Stomach (tissue), 9 donors: ENCODE measurements around the gene PRKN. TPM values are rescaled to one million over a fixed set of nuclear protein-coding genes. Genes with fewer than 3 reads are reported as not detected.

Experiments
- DNase-seq, 2 donors: peaks; one replicate each; pipeline versions ENCODE4 v3.0.0 to v3.0.0-alpha.2; 2013 to 2019
- H3K27ac ChIP-seq, 5 donors: fragments of 200-600 bp in 4 of 5; sonication (generic) in 4 of 5; one replicate each; pipeline ENCODE4 v1.5.1; 2013 to 2019; ENCODE audit warnings: mild to moderate bottlenecking in 1 of 5, moderate library complexity in 1 of 5
- H3K27me3 ChIP-seq, 3 donors: fragments of 200-600 bp; sonication (generic); one replicate each; pipeline ENCODE4 v1.5.1; 2017 to 2019; ENCODE audit warnings: mixed run types in 1 of 3
- H3K36me3 ChIP-seq, 4 donors: fragments of 200-600 bp; sonication (generic); 1 replicate in 3 of 4; 2 replicates in 1 of 4; pipeline ENCODE4 v1.5.1; 2016 to 2019
- H3K4me1 ChIP-seq, 4 donors: fragments of 200-600 bp; sonication (generic); one replicate each; pipeline ENCODE4 v1.5.1; 2016 to 2019
- H3K4me3 ChIP-seq, 4 donors: fragments of 200-600 bp; sonication (generic) in 3 of 4; one replicate each; pipeline ENCODE4 v1.5.1; 2016 to 2019; ENCODE audit warnings: mild to moderate bottlenecking in 1 of 4
- H3K9me3 ChIP-seq, 4 donors: fragments of 200-600 bp; sonication (generic); one replicate each; pipeline ENCODE4 v1.5.1; 2016 to 2019
- CTCF ChIP-seq, 7 experiments: fragments of 450-650 bp in 4 of 7; fragments of 200-600 bp in 3 of 7; sonication (generic) in 3 of 7; IDR thresholded peaks; one replicate each; pipeline ENCODE4 v1.5.1; 2016 to 2019; ENCODE audit warnings: antibody characterized with exemption in 7 of 7, control low read depth in 2 of 7, mild to moderate bottlenecking in 1 of 7
- EP300 ChIP-seq: sonication (generic); formaldehyde crosslinking; IDR thresholded peaks from one replicate; pipeline ENCODE4 v1.6.1; 2017; ENCODE audit warnings: antibody characterized with exemption
- POLR2A ChIP-seq, 4 donors: fragments of 450-650 bp; IDR thresholded peaks; one replicate each; pipeline ENCODE4 v1.6.1; 2016; ENCODE audit warnings: antibody characterized with exemption in 4 of 4, control low read depth in 2 of 4, mild to moderate bottlenecking in 1 of 4, moderate library complexity in 1 of 4
- POLR2AphosphoS5 ChIP-seq, 3 donors: sonication (generic); formaldehyde crosslinking; IDR thresholded peaks; one replicate each; pipeline ENCODE4 v1.6.1; 2016; ENCODE audit warnings: antibody characterized with exemption in 3 of 3
- WGBS, 5 donors: extraction: QIAGEN DNeasy Blood & Tissue Kit in 3 of 5; methylation state at CpG; one replicate each; pipeline versions ENCODE4 v1.1.5 to v1.1.7; 2013 to 2018; 5-methylcytosine and 5-hydroxymethylcytosine counted together
- intact Hi-C: fragments of 100-400 bp; cut with DNase I; formaldehyde crosslinking; loops from one replicate; pipeline ENCODE4 v1.15.1; 2023; ENCODE audit warnings: low total_unique reads
- polyA plus RNA-seq, 3 donors: library from polyadenylated mRNA; stranded (reverse); fragments of 200-250 nt; gene quantifications; one replicate each; pipeline ENCODE4 v1.2.3, GENCODE V29; 2013
- total RNA-seq, 5 donors: library from RNA; depleted of rRNA; stranded (reverse); fragments of >200 nt; gene quantifications; one replicate each; pipeline versions ENCODE4 v1.1.0 to v1.2.3, GENCODE V29; 2014 to 2016
- donor health status: healthy with polysubstance abuse.
- donor health status: Bipolar disorder and iron deficiency.
- donor health status: healthy.

Gene PRKN
- total and polyA plus RNA-seq, 8 donors = 0.68 to 19.8 (median 9.5) TPM

- DNase-seq = no peak
- no peaks in the 10 kb centered on the region for H3K36me3 ChIP-seq
- no peak overlapping the region for H3K27ac ChIP-seq
- intact Hi-C loops = no loop called here
- no peak for TF ChIP-seq EP300
- TF ChIP-seq CTCF (IDR thresholded peaks at IDR 0.05) = no peak
- no peak for TF ChIP-seq POLR2AphosphoS5 (IDR thresholded peaks at IDR 0.05)
- TF ChIP-seq POLR2A (IDR thresholded peaks at IDR 0.05) = no peak
- no peaks in the 10 kb centered on the region for H3K4me1 ChIP-seq
- peaks cover 0 to 5% (median 1%) of the 10 kb centered on the region in 4 donors for H3K9me3 ChIP-seq
- no peak overlapping the region for H3K4me3 ChIP-seq
- WGBS, 5 donors = 53 to 67% (median 60%) methylated on average over 4 of the region's 4 CpGs
- no peaks in the 10 kb centered on the region for H3K27me3 ChIP-seq
Measured at GRCh38 chr6:161984713-161985112, 742.9 kb downstream of the PRKN start.

- no peak overlapping the region for H3K27ac ChIP-seq
- DNase-seq = no peak
- TF ChIP-seq POLR2AphosphoS5 (IDR thresholded peaks at IDR 0.05) (no peak), EP300 (no peak), POLR2A (IDR thresholded peaks at IDR 0.05) (no peak), CTCF (IDR thresholded peaks at IDR 0.05) (no peak)
- no peak overlapping the region for H3K4me3 ChIP-seq
- H3K9me3 ChIP-seq = peaks cover 0 to 3% (median 0%) of the 10 kb centered on the region in 4 donors
- no peaks in the 10 kb centered on the region for H3K4me1 ChIP-seq
- no peaks in the 10 kb centered on the region for H3K36me3 ChIP-seq
- 73 to 82% (median 75%) methylated on average over 4 of the region's 4 CpGs for WGBS, 5 donors
- H3K27me3 ChIP-seq = no peaks in the 10 kb centered on the region
- intact Hi-C loops = no loop called here
Measured at GRCh38 chr6:161976553-161976952, 751.0 kb downstream of the PRKN start.

- TF ChIP-seq EP300 (no peak), POLR2A (IDR thresholded peaks at IDR 0.05) (no peak), POLR2AphosphoS5 (IDR thresholded peaks at IDR 0.05) (no peak), CTCF (IDR thresholded peaks at IDR 0.05) (no peak)
- Histone ChIP-seq H3K4me3 (no peak overlapping the region), H3K27ac (no peak overlapping the region), H3K27me3 (no peaks in the 10 kb centered on the region), H3K4me1 (no peaks in the 10 kb centered on the region), H3K36me3 (no peaks in the 10 kb centered on the region), H3K9me3 (peaks cover 0 to 3% (median 0%) of the 10 kb centered on the region in 4 donors)
- intact Hi-C loops = no loop called here
- 70 to 75% (median 72%) methylated on average over 9 of the region's 9 CpGs for WGBS, 5 donors
- no peak for DNase-seq
Measured at GRCh38 chr6:161973064-161973463, 754.5 kb downstream of the PRKN start.

- Histone ChIP-seq H3K4me3 (no peak overlapping the region), H3K27ac (no peak overlapping the region), H3K27me3 (no peaks in the 10 kb centered on the region), H3K36me3 (no peaks in the 10 kb centered on the region), H3K9me3 (no peaks in the 10 kb centered on the region), H3K4me1 (no peaks in the 10 kb centered on the region)
- no peak for TF ChIP-seq CTCF (IDR thresholded peaks at IDR 0.05)
- no peak for TF ChIP-seq EP300
- no peak for TF ChIP-seq POLR2AphosphoS5 (IDR thresholded peaks at IDR 0.05)
- TF ChIP-seq POLR2A (IDR thresholded peaks at IDR 0.05) = no peak
- WGBS, 5 donors = 71 to 83% (median 82%) methylated on average over 5 of the region's 5 CpGs
- DNase-seq = no peak
- intact Hi-C loops = no loop called here
Measured at GRCh38 chr6:161971043-161971442, 756.5 kb downstream of the PRKN start.
